ENCODE results near the gene ARHGAP20.
A peak's percentile ranks its signal among the peaks of the same experiment; 100 is the strongest.

The ARHGAP20 gene

DNA sequence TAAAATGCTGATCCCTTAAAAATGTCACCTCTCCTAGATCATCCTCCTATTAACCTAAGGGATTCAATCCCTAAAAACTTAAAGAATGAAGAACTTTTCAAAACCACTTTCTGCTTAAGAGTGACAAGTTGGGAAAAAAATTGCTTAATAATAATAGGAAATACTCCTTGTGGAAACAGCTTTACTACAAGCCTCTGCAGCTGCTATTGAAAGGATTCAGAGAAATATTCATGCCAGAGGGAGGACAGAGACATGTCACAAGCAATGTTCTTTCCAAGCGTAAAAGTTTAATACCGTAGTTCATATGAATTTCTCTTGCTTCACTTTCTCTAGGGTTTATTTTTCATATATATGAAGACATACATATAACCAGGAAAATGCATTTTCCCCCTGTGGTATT, 98.2 kb downstream of the ARHGAP20 start:
- no peak for DNase-seq (ENCODE audit: low read depth, low spot score)

DNA sequence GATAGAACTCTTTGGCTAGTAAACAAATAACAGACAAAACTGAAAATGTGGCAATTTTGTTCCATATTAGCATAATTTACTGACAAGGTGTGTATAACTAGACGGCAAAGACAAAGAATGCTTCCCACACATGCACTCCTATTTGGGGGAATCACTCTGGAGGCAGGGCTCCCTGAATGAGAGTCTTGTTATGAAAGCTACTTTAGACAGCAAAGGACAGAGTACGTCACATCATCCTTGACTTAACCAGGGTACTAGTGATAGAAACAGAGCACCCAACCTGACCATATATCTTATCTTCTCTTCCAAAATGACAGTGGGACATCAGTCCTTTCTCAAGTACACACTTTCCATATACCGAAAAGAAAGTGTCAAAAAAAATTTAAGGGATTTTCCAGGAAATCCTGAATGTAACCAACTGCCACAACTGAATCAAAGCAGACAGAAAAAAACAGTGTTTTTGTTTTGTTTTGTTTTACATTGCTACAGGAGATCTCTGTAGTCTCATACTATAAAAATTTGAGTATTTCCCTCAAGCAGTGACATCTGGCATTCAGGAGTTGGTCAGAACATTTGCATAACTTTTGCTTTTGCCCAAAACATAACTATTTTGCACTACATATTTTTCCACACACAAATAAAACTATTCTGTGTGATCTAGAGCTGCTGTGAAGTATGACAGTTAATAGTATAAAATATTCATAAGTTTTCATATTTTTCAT, 98.9 kb downstream of the ARHGAP20 start:
- no peak for DNase-seq (ENCODE audit: low read depth, low spot score)

DNA sequence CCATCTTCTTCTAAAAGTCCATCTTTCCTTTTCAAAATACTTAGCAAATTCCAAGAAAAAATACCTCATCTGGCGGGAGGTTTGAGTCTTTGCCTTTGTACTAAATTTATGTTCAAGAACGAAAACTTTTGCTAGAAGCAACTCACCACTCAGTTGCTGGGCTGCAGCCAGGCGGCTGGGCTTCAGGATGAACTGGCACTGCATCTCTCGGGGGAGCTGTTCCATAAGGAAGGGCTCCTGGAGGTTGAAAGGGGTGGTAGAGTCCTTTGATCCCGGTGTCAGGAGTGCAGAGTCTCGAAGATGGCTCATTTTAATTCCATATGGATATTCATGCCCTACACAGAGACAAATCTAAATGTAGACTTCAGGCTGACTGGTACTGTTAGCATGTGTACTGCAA, 105.8 kb downstream of the ARHGAP20 start:
- DNase-seq (ENCODE audit: low read depth, low spot score) = no peak

DNA sequence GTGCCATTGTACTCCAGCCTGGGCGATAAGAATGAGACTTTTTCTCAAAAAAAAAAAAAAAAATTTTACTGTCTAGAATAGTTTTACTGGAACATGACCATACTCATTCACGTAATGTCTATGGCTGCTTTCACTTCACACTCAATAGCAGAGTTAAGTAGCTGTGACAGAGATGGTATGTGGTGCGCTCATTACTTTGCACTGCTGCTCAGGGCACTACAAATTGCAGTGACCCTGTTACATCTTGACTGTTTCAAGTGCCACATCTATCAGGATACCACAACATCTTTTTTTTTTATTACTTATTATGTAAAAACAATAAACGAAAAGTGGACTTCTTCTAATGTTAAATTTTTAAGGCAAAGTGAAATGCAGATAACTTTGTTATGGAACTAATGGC, 110.3 kb downstream of the ARHGAP20 start:
- no peak for DNase-seq (ENCODE audit: low read depth, low spot score)

DNA sequence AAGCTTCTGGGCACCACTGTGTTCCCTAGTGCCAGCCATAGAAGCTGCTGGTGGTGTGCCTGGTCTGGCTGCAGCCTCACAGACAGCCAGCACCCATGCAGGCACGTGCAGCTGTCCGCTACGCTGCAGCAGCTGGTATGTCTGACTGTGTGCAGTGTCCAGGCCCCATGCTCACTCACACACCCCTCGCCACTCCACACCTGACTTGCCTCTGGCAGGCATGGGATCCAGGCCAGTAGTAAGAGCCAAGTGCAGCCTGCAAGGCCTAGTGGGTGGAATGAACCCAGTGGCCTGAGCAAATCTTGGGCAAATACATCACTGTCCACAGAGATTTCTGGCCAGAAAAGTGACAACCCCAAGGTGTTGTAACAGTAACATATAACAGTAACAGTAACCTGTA, 111.9 kb downstream of the ARHGAP20 start:
- no peak for DNase-seq (ENCODE audit: low read depth, low spot score)

DNA sequence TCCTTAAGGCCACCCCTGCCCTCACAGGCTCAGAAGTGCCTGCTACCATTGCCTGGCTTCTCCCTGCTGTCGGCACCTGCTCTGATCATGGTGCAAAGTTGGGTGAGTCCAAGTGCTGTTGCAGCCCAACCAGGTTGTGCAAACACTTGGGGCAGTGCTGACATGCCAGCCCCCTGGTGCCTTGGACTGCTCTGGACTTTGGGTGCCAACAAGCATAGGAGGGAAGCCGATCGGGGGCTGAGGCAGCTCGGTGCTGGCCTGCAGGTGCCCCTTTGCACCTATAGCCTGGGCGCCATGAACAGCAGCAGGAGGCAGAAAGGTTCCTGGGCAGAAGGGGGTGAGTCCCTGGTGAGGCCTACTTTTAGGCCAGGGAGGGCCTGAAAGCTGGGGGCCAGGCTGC, 113.0 kb downstream of the ARHGAP20 start:
- DNase-seq (ENCODE audit: low read depth, low spot score) = no peak

DNA sequence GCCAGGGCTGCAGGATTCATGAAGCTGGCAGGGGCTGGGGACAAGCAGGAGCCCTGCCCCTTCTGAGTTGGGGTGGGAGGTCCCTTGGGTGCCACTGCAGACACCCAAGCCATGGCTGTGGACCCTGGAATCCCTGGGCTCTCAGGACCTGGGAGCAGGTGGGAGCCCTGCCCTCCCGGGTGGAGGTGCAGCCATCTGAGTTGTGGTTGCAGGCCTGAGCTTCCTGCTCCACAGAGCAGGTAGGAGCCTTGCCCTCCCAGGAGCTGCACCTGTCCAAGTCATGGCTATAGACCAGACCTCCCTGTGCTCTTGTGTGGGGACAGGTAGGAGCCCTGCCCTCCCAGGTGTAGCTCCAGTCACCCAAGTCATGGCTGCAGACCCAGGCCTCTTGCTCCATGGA, 113.5 kb downstream of the ARHGAP20 start:
- no peak for DNase-seq (ENCODE audit: low read depth, low spot score)

DNA sequence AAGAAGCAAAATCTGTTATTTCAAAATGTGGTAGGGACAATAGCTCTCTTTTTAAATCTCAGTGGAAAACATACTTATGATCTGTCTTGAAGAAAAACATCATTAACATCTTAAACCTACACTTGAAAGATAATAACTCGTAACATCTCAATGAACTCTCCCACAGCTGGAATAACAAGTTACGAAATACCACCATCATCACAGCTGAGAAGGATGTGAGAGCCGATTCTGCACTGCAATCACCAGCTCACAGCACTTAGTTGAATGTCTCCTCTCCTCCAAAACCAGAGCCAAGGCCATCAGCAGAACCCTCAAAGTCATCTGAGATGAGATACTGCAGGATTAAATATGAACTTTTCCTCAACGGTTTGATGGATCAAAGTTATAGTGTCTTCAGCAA, 124.3 kb downstream of the ARHGAP20 start:
- peak; percentile 17 for DNase-seq (ENCODE audit: low read depth, low spot score)

DNA sequence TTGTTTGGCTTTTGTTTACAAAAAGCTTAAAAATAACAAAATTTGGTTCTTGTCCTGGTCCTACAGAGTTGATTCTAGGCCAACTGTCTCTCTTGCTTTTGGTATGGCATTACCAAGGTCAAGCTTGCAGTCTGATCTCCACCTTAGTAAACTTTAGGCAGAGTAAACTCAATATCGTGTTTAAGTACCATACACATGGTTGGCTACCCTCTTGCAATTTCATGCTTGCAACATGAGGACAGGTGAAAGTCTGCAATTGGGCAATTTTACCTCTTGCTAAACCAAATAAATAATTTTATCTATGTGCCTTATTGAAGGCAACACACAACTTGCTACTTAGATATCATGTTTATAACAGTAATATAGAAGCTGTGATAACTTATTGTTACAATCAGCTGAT, 125.1 kb downstream of the ARHGAP20 start:
- no peak for DNase-seq (ENCODE audit: low read depth, low spot score)

DNA sequence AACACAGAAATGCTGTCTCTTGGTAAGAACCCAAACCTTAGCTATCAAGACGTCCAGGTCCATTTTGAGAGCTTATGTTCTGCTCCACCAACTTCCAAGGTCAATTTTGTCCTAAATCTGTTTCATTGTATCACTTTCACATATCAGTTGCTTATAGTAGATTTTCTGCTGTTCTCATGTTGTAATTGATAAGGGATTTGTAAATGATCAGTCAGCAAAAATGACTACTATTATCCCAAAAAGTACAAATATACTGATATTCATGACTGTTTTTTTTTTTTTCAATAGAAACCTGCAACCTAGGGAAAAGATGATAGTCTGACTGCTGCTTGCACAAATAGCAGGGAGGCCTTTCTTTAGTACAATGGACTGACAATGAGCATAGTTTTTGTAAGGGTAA, 128.1 kb downstream of the ARHGAP20 start:
- DNase-seq (ENCODE audit: low read depth, low spot score) = no peak

DNA sequence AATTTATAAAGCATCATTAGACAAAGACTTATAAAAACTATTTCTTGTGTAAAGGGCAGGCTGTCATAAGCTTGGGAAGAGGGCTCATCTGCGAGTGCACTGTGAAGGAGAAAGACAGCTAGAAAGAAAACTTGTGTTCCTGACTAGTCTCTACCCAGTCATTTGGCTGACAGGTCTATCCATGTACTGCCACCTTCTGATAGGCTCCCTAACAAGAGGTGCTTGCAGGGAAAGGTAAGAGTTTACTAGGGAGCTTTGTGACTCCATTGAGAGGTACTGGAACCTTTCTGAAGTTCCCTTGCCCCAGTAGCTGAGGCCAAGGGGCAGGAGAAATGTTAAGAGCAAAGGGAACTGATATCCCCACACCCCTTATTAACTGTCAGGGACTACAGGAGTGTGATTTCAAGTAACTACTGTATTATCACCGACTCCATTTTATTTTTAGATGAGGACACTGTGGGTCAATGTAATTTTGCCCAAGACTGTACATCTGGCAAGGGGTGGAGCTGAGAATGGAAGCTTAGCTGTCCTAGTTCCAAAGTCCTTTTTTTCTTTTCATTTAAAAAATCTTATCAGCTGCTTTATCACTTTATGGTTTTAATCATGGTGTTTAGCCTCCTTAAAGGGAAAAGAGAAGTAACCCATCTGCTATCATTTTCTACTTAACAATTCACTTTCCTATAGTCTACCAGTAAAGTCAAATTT, 129.4 kb downstream of the ARHGAP20 start:
- no peak for DNase-seq (ENCODE audit: low read depth, low spot score)

DNA sequence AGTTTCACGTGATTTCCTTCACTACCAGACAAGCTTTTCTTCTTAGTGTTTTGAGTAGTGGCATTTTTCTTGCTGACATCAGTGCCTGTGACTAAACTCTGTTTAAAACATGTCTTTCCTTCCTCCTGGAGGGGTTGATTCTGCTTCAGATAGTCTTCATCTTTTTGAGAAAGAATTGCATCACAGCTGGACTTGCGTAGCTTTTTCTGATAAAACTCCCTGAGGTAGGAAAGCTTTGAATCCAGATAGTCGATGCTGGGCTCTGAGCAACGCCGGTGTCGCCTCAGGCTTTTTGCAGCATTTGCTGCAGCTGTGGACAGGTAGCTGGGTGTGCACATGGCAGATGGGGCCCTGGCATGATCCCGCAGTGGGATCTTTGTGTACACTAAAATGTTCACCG, 131.7 kb downstream of the ARHGAP20 start:
- no peak for DNase-seq (ENCODE audit: low read depth, low spot score)

DNA sequence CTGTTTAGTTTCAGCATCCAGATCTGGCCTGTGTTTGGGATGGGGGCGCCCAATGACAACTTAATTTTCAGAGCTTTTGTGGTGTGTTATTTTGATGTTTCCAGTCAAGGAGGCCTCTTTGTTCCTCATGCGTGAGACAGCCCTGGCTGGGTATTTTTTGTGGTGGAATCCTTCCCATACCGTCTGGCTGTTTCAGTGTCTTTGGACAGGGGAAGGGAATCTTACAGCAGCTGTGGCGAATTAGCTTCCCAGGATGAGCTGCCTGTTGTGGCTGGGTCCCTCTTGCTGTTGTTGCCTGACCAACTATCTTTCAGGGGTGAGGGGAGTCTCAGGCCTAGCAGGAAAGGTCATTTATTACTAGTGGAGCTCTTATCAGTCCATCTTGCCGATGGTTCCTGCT, 138.8 kb downstream of the ARHGAP20 start:
- DNase-seq (ENCODE audit: low read depth, low spot score) = no peak

DNA sequence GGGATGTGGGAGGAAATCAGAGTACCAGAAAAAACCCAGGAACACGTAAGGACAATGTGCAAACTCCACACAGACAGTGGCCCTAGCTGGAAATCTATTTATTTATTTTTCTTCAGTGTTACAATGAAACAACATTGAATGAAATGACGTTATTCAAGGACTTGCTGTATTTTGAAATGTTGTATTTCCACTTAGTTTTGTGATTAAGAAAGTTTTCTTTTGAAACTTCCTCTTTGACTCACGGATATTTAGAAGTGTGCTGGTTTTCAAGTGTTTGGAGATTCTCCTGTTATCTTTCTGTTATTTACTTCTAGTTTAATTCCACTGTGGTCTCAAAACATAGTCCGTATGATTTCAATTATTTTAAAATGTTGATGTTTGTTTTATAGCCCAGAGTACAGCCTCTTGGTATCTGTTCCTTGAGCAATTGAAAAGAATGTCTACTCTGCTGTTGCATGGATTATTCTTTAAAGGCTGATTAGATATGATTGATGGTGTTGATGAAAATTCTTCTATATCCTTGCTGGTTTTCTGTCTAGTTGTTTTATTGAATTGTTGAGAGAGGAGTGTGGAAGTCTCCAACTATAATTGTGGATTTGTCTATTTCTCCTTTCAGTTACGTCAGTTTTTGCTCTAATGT, 141.0 kb downstream of the ARHGAP20 start:
- DNase-seq (ENCODE audit: low read depth, low spot score) = no peak

DNA sequence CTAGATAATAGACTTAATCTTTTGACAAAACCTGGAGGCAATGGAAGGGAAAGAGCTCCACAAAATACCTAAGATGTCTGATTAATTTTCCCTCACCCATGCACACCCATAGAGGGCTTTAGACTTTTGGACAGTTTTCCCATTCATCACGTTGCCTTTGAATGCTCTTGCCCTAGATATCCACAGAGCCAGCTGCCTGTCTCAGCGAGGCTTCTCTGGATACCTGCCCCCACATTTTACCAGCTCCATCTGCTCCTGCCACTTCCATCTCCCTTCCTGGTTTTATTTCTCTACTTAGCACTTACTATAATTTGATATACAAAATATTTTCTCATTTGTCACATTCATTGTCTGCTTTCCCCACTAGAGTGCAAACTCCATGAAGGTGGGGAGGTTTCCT, 145.7 kb downstream of the ARHGAP20 start:
- no peak for DNase-seq (ENCODE audit: low read depth, low spot score)

DNA sequence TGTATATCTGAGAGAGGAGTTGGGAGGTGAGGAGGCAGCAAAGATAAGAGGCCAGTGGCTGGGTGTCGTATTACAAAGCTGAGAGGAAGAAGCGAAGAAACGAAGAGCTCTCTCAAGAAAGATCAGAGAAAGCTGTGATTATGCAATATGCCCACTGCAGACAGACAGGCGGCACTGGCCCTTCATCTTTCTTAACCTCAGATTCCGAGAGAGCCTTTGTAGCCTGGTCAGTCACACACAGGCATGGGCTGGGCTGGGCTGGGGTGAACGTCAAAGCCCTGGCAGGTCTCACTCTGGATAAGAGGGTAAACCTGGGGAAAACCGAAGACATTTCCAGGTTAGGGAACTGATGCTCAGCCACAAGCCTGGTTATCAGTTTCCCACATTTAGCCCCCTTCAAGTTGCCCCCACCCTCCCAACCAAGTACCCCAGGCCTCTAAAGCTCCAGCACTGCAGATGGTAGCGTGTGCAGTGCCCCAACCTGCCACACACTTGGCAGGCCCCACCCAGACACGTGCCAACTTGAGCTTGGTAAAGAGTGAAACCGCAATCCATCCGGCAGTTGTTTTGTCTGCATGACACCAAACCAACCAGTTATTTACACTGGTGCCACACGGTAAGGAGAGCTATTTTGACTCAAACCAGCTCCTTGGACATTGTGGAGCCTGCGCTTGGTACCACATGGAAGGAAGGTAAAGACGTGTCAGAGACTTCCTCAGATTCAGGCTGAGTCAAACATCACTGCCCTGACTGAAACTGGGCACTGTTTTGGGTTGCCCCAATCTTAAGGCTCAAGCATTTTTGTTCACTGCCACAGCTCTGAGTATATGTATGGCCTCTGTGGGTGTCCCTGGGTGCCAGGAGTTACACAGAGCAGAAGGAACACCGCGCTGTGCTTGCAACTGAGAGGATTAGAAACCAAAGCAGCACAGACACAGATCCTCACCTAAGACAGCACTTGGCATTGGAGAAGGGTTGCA, 146.6 kb downstream of the ARHGAP20 start:
- no peak for DNase-seq (ENCODE audit: low read depth, low spot score)

DNA sequence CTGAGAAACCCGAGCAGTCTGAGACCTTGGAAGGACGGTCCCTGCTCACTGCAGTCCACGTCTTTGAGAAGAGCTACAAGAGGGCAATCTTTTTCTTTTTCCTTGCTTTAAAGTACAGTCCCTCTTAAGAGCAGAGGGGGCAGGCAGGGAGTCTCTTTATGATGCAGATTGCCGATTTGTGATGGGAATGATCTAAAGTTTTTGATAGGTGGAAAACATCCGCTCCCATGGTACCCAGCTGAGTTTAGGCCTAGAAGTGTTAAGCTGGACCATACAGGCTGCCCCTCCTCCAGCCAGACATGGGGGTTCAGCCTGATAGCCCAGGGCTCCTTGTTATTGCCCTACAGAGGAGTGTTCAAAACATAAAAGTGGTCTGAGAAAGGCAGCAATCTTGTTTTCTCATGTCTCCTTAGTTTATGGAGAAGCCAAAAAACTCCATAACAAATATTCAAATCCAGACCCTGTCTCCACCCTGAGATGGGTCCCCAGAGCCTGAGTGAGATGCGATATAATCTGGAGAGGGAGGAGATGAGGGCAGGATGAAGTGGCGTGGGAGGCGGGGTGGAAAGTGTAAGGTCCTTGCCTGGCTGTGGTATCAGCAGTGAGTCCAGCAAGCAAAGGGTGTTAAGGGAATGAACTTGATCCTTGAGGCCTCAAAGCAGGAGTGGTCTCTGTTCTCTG, 147.4 kb downstream of the ARHGAP20 start:
- DNase-seq (ENCODE audit: low read depth, low spot score) = no peak

DNA sequence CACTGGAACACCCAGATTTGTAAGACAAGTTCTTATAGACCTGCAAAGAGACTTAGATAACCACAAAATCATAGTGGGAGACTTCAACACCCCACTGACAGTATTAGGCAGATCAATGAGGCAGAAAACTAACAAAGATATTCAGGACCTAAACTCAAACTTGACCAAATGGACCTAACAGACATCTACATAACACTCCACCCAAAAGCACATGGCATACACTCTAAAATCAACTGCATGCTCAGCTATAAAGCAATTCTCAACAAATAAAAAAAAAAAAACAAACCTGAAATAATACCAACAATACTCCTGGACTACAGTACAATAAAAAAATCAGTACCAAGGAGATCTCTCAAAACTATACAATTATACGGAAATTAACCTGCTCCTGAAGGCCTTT, 167.5 kb downstream of the ARHGAP20 start:
- no peak for DNase-seq (ENCODE audit: low read depth, low spot score)

DNA sequence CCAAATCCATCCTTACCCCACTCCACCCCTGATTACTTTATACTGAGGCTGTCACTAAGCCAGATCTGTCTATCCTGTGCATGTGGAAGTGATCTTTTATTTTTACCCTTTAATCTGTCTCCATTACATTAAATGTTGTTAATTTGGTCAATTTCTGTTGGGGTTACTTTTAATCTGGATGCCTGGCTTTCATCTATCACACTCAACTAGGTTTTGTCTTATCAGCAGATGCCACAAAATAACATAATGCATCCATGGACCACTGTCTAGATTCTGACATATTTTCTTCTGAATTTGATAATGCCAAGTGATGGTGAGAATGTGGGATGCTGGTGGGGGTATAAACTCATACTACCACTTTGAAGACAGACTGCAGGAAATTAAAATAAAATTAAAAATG, 174.1 kb downstream of the ARHGAP20 start:
- no peak for DNase-seq (ENCODE audit: low read depth, low spot score)

DNA sequence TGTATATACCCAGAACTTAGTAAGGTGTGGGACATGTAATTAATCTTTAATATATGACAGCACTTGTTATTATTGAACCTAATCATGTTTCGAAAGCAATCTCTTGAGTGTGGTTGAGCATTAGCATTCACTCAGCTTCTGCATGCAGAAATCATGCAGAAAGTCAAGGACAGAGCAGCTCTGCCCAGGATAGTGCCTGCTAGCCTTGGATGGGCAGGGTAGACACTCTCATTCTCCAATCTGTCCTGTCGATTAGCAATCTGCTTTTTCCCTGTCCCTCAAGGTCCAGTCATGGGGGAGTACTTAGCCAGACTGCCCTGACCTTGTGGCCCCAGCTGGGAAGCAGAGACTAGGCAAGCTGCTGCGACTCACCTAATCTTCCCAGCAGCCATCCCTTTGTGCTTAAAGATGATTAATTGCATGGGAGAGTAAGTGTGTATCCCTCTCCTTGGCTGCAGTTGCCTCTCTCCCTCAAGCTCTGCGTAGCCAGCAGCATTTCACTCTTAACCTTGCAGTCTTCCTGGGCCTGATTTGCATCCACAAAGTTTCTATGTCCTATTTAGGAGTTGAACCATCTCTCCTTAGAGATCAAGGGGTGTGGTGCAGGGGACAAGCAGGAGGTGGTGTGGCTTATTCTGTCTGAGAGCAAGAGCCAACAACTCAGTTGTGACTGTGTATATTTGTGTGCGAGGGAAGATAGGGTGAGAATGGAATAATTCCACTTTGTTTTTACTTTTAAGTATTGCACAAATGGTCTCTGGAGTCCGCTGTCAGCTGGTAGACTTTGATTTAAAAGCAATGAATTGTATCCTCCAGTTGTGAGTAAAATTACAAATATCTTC, 181.1 kb downstream of the ARHGAP20 start:
- no peak for DNase-seq (ENCODE audit: low read depth, low spot score)
